IMR-90 (cell line): ENCODE results near the gene TFDP2.

Source experiments
- BHLHE40 ChIP-seq: fragments of 150-350 bp; IDR thresholded peaks from 2 replicates; pipeline ENCODE4 v1.6.1; 2016; ENCODE audit warnings: mild to moderate bottlenecking, low read depth, low read length
- CEBPB ChIP-seq: IDR thresholded peaks from 2 replicates; pipeline ENCODE4 v1.6.1; 2012; ENCODE audit warnings: low read depth, low read length, improper control_type of control experiment
- CHD1 ChIP-seq: IDR thresholded peaks from 2 replicates; pipeline ENCODE4 v1.6.1; 2012; ENCODE audit warnings: low read depth, low read length, improper control_type of control experiment
- CTCF ChIP-seq: conservative IDR thresholded peaks from 2 replicates; pipeline ENCODE4 v1.5.1; 2012; ENCODE audit warnings: mild to moderate bottlenecking, low read depth, low read length, improper control_type of control experiment
- ELK1 ChIP-seq: fragments of 150-350 bp; IDR thresholded peaks from 2 replicates; pipeline ENCODE4 v1.6.1; 2016; ENCODE audit warnings: low read depth, mild to moderate bottlenecking, low read length, moderate library complexity, borderline replicate concordance
- MAFK ChIP-seq: IDR thresholded peaks from 2 replicates; pipeline ENCODE4 v1.6.1; 2012; ENCODE audit warnings: low read depth, low read length, improper control_type of control experiment
- MXI1 ChIP-seq: IDR thresholded peaks from 2 replicates; pipeline ENCODE4 v1.6.1; 2012; ENCODE audit warnings: low read depth, mild to moderate bottlenecking, low read length, moderate library complexity, borderline replicate concordance
- POLR2A ChIP-seq: IDR thresholded peaks from 2 replicates; pipeline ENCODE4 v1.6.1; 2012; ENCODE audit warnings: mild to moderate bottlenecking, low read depth, low read length
- SMC3 ChIP-seq: fragments of 150-350 bp; IDR thresholded peaks from 2 replicates; pipeline ENCODE4 v1.6.1; 2016; ENCODE audit warnings: low read depth, mild to moderate bottlenecking, antibody characterized with exemption, low read length, moderate library complexity
- USF2 ChIP-seq: fragments of 150-350 bp; IDR thresholded peaks from 2 replicates; pipeline ENCODE4 v1.6.1; 2017; ENCODE audit warnings: mild to moderate bottlenecking, antibody characterized with exemption, low read length, low read depth

GRCh38 chr3:142105991-142106390, 43.4 kb downstream of the TFDP2 start:
- TF ChIP-seq CTCF (no peak), MAFK (no peak), SMC3 (no peak), USF2 (no peak), POLR2A (no peak), CEBPB (no peak), BHLHE40 (no peak), ELK1 (no peak), MXI1 (no peak), CHD1 (no peak)
